ENCODE measurements around the gene SMAP1.

SMAP1 gene

DNA sequence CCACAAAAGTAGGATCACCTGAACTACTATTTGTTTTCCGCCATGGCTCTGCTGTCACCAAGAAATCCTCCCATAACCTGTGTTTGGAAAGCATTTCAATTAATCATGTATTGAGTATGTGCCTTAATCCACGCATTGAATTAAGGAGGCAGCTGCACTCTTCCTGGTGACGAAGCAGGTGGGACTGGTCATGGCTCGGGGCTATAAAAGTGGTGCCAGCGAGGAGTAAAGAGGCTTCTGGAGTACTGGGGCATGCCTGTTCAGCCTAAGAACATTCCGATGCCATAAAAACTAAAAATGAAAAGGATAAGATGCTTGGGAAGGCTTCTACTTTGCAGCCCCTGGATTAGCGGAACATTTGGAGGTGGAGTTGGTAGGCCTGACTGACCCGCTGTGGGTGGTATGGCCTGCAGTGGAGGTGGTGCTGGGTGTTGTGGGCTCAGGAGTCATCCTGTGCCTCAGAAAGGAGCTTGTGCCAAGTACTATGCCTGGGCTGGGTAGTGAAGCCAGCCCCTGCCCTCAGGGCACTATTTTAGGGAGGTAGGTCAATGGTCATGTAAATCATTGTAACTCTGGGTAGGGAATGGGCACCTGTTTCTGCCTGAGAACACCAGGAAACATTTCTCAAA, 178.6 kb downstream of the SMAP1 start:
- H3K36me3 ChIP-seq: 0 out of 2 replicates have a peak, but pooled peaks cover 2% of the 10 kb centered on the region
- no peaks in the 10 kb centered on the region for H3K27me3 ChIP-seq (ENCODE audit: insufficient read depth, low read depth, severe bottlenecking)
- DNase-seq: peak; percentile 29

DNA sequence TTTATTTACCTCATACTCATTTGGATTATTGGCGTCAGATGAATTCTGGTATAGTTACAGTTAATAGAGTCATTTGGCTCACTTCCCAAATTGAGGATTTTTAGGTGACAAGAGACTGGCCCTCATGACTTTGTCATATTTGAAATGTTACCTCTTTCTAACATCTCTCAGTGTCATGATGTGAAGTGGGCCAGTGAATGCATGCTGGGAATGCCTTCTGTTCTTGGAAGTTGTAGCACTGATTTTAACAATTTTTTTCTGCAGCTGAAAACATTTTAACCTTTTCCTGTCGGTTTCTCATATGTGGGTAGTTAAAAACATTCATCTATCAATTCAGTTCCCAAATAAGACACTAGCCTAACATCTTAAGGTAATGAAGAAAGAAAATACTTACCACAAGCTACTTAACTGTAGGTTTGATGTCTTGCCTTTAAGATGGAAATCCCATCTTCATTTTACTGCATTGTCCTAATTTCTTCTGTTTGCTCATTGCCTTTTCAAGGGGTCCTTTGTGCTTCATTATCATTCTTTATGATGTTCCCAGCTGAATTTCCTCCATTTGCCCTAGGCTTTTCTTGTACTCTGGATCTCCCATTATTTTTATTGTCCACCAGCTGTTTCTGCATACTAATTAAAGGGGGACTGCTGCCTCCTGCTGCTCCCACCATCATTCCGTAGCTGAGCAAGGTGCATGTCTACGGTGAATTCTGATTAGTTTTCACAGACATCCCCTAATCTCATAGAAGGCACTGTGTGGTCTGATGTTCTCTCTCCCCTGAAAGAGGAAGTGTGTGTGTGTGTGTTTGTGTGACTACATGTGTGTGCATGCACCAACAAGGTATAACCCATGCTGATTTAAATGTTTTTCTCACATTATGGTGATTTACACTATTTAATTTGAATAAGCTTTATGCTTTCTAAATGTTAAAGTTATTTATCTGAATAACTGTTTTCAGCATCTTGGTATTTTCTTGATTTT, 179.7 kb downstream of the SMAP1 start:
- TF ChIP-seq, protein P1, sequence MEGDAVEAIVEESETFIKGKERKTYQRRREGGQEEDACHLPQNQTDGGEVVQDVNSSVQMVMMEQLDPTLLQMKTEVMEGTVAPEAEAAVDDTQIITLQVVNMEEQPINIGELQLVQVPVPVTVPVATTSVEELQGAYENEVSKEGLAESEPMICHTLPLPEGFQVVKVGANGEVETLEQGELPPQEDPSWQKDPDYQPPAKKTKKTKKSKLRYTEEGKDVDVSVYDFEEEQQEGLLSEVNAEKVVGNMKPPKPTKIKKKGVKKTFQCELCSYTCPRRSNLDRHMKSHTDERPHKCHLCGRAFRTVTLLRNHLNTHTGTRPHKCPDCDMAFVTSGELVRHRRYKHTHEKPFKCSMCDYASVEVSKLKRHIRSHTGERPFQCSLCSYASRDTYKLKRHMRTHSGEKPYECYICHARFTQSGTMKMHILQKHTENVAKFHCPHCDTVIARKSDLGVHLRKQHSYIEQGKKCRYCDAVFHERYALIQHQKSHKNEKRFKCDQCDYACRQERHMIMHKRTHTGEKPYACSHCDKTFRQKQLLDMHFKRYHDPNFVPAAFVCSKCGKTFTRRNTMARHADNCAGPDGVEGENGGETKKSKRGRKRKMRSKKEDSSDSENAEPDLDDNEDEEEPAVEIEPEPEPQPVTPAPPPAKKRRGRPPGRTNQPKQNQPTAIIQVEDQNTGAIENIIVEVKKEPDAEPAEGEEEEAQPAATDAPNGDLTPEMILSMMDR (IDR thresholded peaks at IDR 0.05; ENCODE audit: low read depth, low read length): no peak
- H3K36me3 ChIP-seq: 0 out of 2 replicates have a peak, but pooled peaks cover 2% of the 10 kb centered on the region
- H3K4me3 ChIP-seq (ENCODE audit: low read depth, low read length): no peak overlapping the region
- peaks cover 3% of the 10 kb centered on the region for H3K9me3 ChIP-seq (ENCODE audit: severe bottlenecking)
- peak overlapping the region; percentile 77 for H3K27ac ChIP-seq
- H3K27me3 ChIP-seq (ENCODE audit: insufficient read depth, low read depth, severe bottlenecking): no peaks in the 10 kb centered on the region
- DNase-seq: no peak

More for the DNA sequence above, 178.6 kb downstream of the SMAP1 start:
- H3K9me3 ChIP-seq (ENCODE audit: severe bottlenecking): peaks cover 3% of the 10 kb centered on the region
- no peak overlapping the region for H3K4me3 ChIP-seq (ENCODE audit: low read depth, low read length)
- H3K27ac ChIP-seq: peak overlapping the region; percentile 77
- TF ChIP-seq, protein P1 (IDR thresholded peaks at IDR 0.05; ENCODE audit: low read depth, low read length): no peak

DNA sequence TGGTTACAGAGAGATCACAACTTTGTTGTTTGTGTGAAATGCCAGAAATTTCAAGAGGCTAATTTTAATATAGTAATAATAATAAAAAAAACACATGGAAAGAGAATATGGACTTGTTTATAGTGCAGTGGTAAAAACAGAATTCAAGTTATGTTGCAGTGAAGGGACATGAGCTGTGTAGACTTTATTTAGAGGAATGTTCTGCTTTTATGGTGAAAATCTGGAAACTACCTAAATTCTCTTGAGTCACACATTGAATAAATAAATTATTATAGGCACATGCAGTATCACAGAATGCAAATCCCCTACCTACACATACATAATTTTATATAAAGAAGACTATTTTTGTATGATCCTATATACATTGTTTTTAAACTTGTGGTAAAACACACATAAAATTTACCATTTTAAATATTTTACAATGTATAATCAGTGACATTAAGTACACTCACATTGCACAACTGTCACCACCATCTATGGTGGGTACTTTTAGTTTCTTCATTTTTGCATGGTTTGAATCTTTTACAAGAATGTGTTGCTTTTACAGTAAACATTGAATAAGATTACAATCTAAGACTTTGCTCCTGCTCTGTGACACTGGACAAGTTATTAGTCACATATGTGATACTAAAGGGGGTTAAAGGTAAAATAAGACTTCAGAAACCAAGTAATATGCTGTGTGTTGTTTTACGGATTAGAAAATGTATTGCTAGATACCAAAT, 181.8 kb downstream of the SMAP1 start:
- Histone ChIP-seq H3K36me3 (0 out of 2 replicates have a peak, but pooled peaks cover 2% of the 10 kb centered on the region), H3K9me3 (ENCODE audit: severe bottlenecking) (peaks cover 3% of the 10 kb centered on the region), H3K27me3 (ENCODE audit: insufficient read depth, low read depth, severe bottlenecking) (no peaks in the 10 kb centered on the region), H3K27ac (no peak overlapping the region), H3K4me3 (ENCODE audit: low read depth, low read length) (no peak overlapping the region)
- TF ChIP-seq, protein P1 (IDR thresholded peaks at IDR 0.05; ENCODE audit: low read depth, low read length): no peak
- DNase-seq: no peak

DNA sequence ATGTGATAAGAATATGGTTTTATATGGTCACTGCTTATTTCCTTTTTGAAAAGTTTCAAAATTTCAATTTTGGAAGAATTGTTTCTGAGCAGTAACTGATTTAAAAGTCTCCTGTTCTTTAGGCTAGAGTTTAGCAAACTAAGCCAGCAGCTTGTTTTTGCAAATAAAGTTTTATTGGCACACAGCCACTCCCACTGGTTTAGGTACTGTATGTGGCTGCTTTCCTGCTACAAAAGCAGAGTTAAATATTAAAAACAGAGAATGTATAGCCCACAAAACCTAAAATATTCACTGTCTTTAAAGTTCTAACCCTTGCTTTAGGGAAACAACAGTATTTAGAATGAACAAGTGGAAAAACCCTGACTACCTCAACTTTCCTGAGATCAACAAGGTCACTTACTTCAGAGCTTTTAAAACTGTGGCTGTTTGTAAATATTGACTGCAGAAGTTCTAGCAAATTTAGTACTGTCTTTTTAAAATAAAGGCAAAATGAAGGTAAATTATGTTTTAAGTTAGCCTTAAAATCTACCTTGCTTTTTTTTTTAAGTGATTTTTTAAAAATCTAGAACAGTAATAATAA, 185.1 kb downstream of the SMAP1 start:
- Histone ChIP-seq H3K27me3 (ENCODE audit: insufficient read depth, low read depth, severe bottlenecking) (no peaks in the 10 kb centered on the region), H3K27ac (no peak overlapping the region)
- TF ChIP-seq, protein P1 (IDR thresholded peaks at IDR 0.05; ENCODE audit: low read depth, low read length): no peak

DNA sequence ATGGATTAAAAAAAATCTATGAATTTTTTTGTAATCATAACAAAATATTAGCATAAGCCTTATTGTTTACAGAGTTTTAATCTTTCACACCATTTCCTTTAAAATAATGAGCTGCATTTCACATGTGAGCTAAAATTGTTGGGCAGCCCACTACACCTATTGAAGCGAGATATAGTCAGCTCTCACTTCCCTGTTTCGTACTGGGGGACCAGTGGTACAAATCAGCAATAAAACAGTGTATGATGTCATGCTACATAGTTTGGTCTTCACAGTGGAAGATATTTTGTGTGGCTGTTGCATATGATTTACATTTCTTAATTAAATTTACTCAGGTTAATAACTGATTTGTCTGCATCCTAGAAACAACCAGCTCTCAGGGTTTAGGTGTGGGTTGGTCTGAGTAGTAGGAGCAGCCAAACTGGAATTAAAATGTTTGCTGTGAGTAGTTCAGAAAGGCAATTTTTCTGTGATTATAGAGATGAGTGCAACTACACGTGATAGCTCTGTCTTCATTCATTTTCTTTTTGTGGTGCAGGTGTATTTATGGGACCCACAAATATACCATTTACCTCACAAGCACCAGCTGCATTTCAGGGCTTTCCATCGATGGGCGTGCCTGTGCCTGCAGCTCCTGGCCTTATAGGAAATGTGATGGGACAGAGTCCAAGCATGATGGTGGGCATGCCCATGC, 189.8 kb downstream of the SMAP1 start:
- TF ChIP-seq, protein P1 (IDR thresholded peaks at IDR 0.05; ENCODE audit: low read depth, low read length): no peak
- Histone ChIP-seq H3K27me3 (ENCODE audit: insufficient read depth, low read depth, severe bottlenecking) (no peaks in the 10 kb centered on the region), H3K36me3 (peaks cover 11% of the 10 kb centered on the region), H3K9me3 (ENCODE audit: severe bottlenecking) (no peaks in the 10 kb centered on the region), H3K27ac (0 out of 2 replicates have a peak overlapping the region, but pooled peaks have one; percentile 22), H3K4me3 (ENCODE audit: low read depth, low read length) (no peak overlapping the region)
- DNase-seq: no peak

More for the DNA sequence above, 185.1 kb downstream of the SMAP1 start:
- DNase-seq: no peak
- no peak overlapping the region for H3K4me3 ChIP-seq (ENCODE audit: low read depth, low read length)
- 0 out of 2 replicates have a peak, but pooled peaks cover 6% of the 10 kb centered on the region for H3K36me3 ChIP-seq
- H3K9me3 ChIP-seq (ENCODE audit: severe bottlenecking): peaks cover 3% of the 10 kb centered on the region

Measured in WERI-Rb-1 (cell line).